Stimulated activated naive B cell treated with anti-CD40 and anti-IgM and Interleukin-4, amounts not matched to agents 10 μg/mL and 1 μg/mL and 100 μg/mL, for 72 hours (primary cell): ENCODE measurements around the gene KCTD20.
"Not testable (repeated sequence)": the region's sequence is repeated elsewhere in the genome, so short reads cannot be mapped to it uniquely, and the experiment has no call there.

Experiments
- ATAC-seq, 2 donors: fragments of 150-1000 bp; cut with Tn5 transposase; replicated peaks; 2 replicates each; pipeline ENCODE4 v1.10.0; 2021; ENCODE audit warnings: moderate library complexity in 1 of 2
- DNase-seq: peaks from one replicate; pipeline ENCODE4 v3.0.0; 2021
- H3K27ac Mint-ChIP-seq: one replicate; pipeline ENCODE4 v1.8.0; 2022; ENCODE audit warnings: mild to moderate bottlenecking, mixed read lengths
- H3K27me3 Mint-ChIP-seq, 2 donors: one replicate each; pipeline ENCODE4 v1.8.0; 2022; ENCODE audit warnings: mixed read lengths in 2 of 2
- H3K36me3 Mint-ChIP-seq, 2 donors: one replicate each; pipeline ENCODE4 v1.8.0; 2022; ENCODE audit warnings: mixed read lengths in 2 of 2, mild to moderate bottlenecking in 1 of 2
- H3K4me1 Mint-ChIP-seq, 2 donors: one replicate each; pipeline ENCODE4 v1.8.0; 2022; ENCODE audit warnings: mixed read lengths in 2 of 2, mild to moderate bottlenecking in 1 of 2
- H3K4me3 Mint-ChIP-seq, 2 donors: one replicate each; pipeline ENCODE4 v1.8.0; 2022; ENCODE audit warnings: mild to moderate bottlenecking in 2 of 2, mixed read lengths in 2 of 2, moderate library complexity in 1 of 2
- H3K9me3 Mint-ChIP-seq, 2 donors: one replicate each; pipeline ENCODE4 v1.8.0; 2022; ENCODE audit warnings: mixed read lengths in 2 of 2, mild to moderate bottlenecking in 1 of 2

The KCTD20 gene

GRCh38 chr6:36442671-36443470, at the start of gene KCTD20, which contains the start of gene PXT1:
Gene KCTD20, plus strand, starts transcription at chr6:36443000. Its CDS starts 27,098 bp downstream, at chr6:36470098.
Gene PXT1, minus strand, starts transcription at chr6:36442854. Its CDS starts 16,772 bp downstream, at chr6:36426082.
- DNase-seq (peak; percentile 86), ATAC-seq (peak; percentile 91 to 96)
- Mint-ChIP-seq H3K27ac (peak within 1 kb of the TSS; percentile 98), H3K36me3 (peaks cover 2 to 9% of the 10 kb centered on the region in 2 donors), H3K4me1 (peaks cover 17 to 30% of the 10 kb centered on the region in 2 donors), H3K9me3 (no peaks in the 10 kb centered on the region), H3K27me3 (no peaks in the 10 kb centered on the region), H3K4me3 (peak within 1 kb of the TSS; percentile 92 to 96)

- peak; percentile 94 to 98 for ATAC-seq
- H3K27ac Mint-ChIP-seq, result no peak overlapping the region
These were observed 42.8 kb upstream of the KCTD20 start for GRCh38 chr6:36399970-36400369.

GRCh38 chr6:36402481-36402880, 40.3 kb upstream of the KCTD20 start:
- no peak overlapping the region for H3K4me3 Mint-ChIP-seq
- no peak for DNase-seq
- H3K27ac Mint-ChIP-seq, result no peak overlapping the region

More at GRCh38 chr6:36399970-36400369, 42.8 kb upstream of the KCTD20 start:
- H3K9me3 Mint-ChIP-seq, result no peaks in the 10 kb centered on the region
- peak; percentile 31 for DNase-seq
- no peak overlapping the region for H3K4me3 Mint-ChIP-seq
- H3K4me1 Mint-ChIP-seq, result peaks cover 4 to 10% of the 10 kb centered on the region in 2 donors
- H3K27me3 Mint-ChIP-seq, result peaks cover 0 to 6% of the 10 kb centered on the region in 2 donors
- H3K36me3 Mint-ChIP-seq, result no peaks in the 10 kb centered on the region

GRCh38 chr6:36404164-36404563, 38.6 kb upstream of the KCTD20 start:
- no peak overlapping the region for H3K4me3 Mint-ChIP-seq
- H3K27ac Mint-ChIP-seq, result no peak overlapping the region
- DNase-seq, result no peak
- no peaks in the 10 kb centered on the region for H3K9me3 Mint-ChIP-seq
- no peaks in the 10 kb centered on the region for H3K36me3 Mint-ChIP-seq
- no peak for ATAC-seq
- peaks cover 4 to 10% of the 10 kb centered on the region in 2 donors for H3K4me1 Mint-ChIP-seq
- peaks cover 11 to 17% of the 10 kb centered on the region in 2 donors for H3K27me3 Mint-ChIP-seq

More at GRCh38 chr6:36402481-36402880, 40.3 kb upstream of the KCTD20 start:
- Mint-ChIP-seq H3K27me3 (peaks cover 8 to 10% of the 10 kb centered on the region in 2 donors), H3K36me3 (no peaks in the 10 kb centered on the region), H3K9me3 (no peaks in the 10 kb centered on the region), H3K4me1 (peaks cover 4 to 10% of the 10 kb centered on the region in 2 donors)
- no peak for ATAC-seq

- H3K9me3 Mint-ChIP-seq, H3K36me3 Mint-ChIP-seq, H3K4me1 Mint-ChIP-seq, ATAC-seq, H3K4me3 Mint-ChIP-seq, H3K27ac Mint-ChIP-seq, DNase-seq: not testable (repeated sequence)
- H3K27me3 Mint-ChIP-seq, result peaks cover 25 to 26% of the 10 kb centered on the region in 2 donors
These were observed 33.1 kb upstream of the KCTD20 start for GRCh38 chr6:36409718-36410117.

- no peak overlapping the region for H3K4me3 Mint-ChIP-seq
- no peak for DNase-seq
- peaks cover 2 to 4% of the 10 kb centered on the region in 2 donors for H3K36me3 Mint-ChIP-seq
- no peaks in the 10 kb centered on the region for H3K4me1 Mint-ChIP-seq
- peaks cover 2 to 4% of the 10 kb centered on the region in 2 donors for H3K9me3 Mint-ChIP-seq
- H3K27me3 Mint-ChIP-seq, result peaks cover 17 to 23% of the 10 kb centered on the region in 2 donors
- no peak for ATAC-seq
- H3K27ac Mint-ChIP-seq, result no peak overlapping the region
These were observed 29.0 kb upstream of the KCTD20 start for GRCh38 chr6:36413489-36414480.

GRCh38 chr6:36414481-36414880, 28.3 kb upstream of the KCTD20 start:
- Mint-ChIP-seq H3K27ac (no peak overlapping the region), H3K27me3 (peaks cover 11 to 16% of the 10 kb centered on the region in 2 donors), H3K4me3 (no peak overlapping the region), H3K36me3 (peaks cover 2 to 4% of the 10 kb centered on the region in 2 donors), H3K4me1 (no peaks in the 10 kb centered on the region), H3K9me3 (peaks cover 2 to 4% of the 10 kb centered on the region in 2 donors)
- DNase-seq, result no peak
- no peak for ATAC-seq

GRCh38 chr6:36418558-36418957, 24.2 kb upstream of the KCTD20 start:
- Mint-ChIP-seq H3K27ac (no peak overlapping the region), H3K36me3 (no peaks in the 10 kb centered on the region), H3K4me1 (peaks cover 7 to 13% of the 10 kb centered on the region in 2 donors), H3K4me3 (no peak overlapping the region), H3K9me3 (no peaks in the 10 kb centered on the region), H3K27me3 (peaks cover 0 to 4% of the 10 kb centered on the region in 2 donors)
- no peak for DNase-seq
- ATAC-seq, result no peak

GRCh38 chr6:36419310-36419709, 23.5 kb upstream of the KCTD20 start:
- ATAC-seq (no peak), DNase-seq (no peak)
- H3K36me3 Mint-ChIP-seq, result no peaks in the 10 kb centered on the region
- H3K27me3 Mint-ChIP-seq, result peaks cover 0 to 4% of the 10 kb centered on the region in 2 donors
- no peak overlapping the region for H3K4me3 Mint-ChIP-seq
- H3K9me3 Mint-ChIP-seq, result no peaks in the 10 kb centered on the region
- H3K27ac Mint-ChIP-seq, result no peak overlapping the region
- H3K4me1 Mint-ChIP-seq, result peaks cover 11 to 18% of the 10 kb centered on the region in 2 donors

GRCh38 chr6:36422714-36423100, 20.1 kb upstream of the KCTD20 start:
- Mint-ChIP-seq H3K4me3 (peak overlapping the region; percentile 90 to 97), H3K27ac (peak overlapping the region; percentile 91), H3K4me1 (peaks cover 11 to 18% of the 10 kb centered on the region in 2 donors), H3K9me3 (no peaks in the 10 kb centered on the region), H3K36me3 (no peaks in the 10 kb centered on the region), H3K27me3 (no peaks in the 10 kb centered on the region)
- ATAC-seq, result no peak
- no peak for DNase-seq

GRCh38 chr6:36423101-36423824, 19.5 kb upstream of the KCTD20 start:
- ATAC-seq, result peak; percentile 99
- peak overlapping the region; percentile 91 for H3K27ac Mint-ChIP-seq

GRCh38 chr6:36426622-36427021, 16.2 kb upstream of the KCTD20 start:
- Mint-ChIP-seq H3K9me3 (no peaks in the 10 kb centered on the region), H3K27ac (no peak overlapping the region), H3K27me3 (no peaks in the 10 kb centered on the region), H3K36me3 (no peaks in the 10 kb centered on the region), H3K4me1 (peaks cover 12 to 18% of the 10 kb centered on the region in 2 donors), H3K4me3 (no peak overlapping the region)
- no peak for ATAC-seq
- no peak for DNase-seq

More at GRCh38 chr6:36423101-36423824, 19.5 kb upstream of the KCTD20 start:
- DNase-seq, result peak; percentile 97
- H3K4me3 Mint-ChIP-seq, result peak overlapping the region; percentile 90 to 97
- no peaks in the 10 kb centered on the region for H3K27me3 Mint-ChIP-seq
- H3K9me3 Mint-ChIP-seq, result no peaks in the 10 kb centered on the region
- no peaks in the 10 kb centered on the region for H3K36me3 Mint-ChIP-seq
- H3K4me1 Mint-ChIP-seq, result peaks cover 11 to 18% of the 10 kb centered on the region in 2 donors

- no peak overlapping the region for H3K4me3 Mint-ChIP-seq
- no peaks in the 10 kb centered on the region for H3K9me3 Mint-ChIP-seq
- DNase-seq (no peak), ATAC-seq (no peak)
- no peaks in the 10 kb centered on the region for H3K27me3 Mint-ChIP-seq
- no peaks in the 10 kb centered on the region for H3K36me3 Mint-ChIP-seq
- no peak overlapping the region for H3K27ac Mint-ChIP-seq
- peaks cover 8 to 11% of the 10 kb centered on the region in 2 donors for H3K4me1 Mint-ChIP-seq
These were observed 13.9 kb upstream of the KCTD20 start for GRCh38 chr6:36428911-36429310.
